HTR-8/SVneo (cell line): ENCODE results near the gene VILL.

Experiments
- DNase-seq: peaks from one replicate; pipeline ENCODE4 v3.0.0; 2011; ENCODE audit warnings: low spot score, mixed read lengths; ENCODE audit not compliant: insufficient read length
- FAIRE-seq: peaks from 2 replicates; lab custom pipeline; 2011; peaks lifted over from hg19 to GRCh38; lab: Jason Lieb, UNC

The VILL gene

GRCh38 chr3:38009807-38010591 lies 19.4 kb downstream of the VILL start:
- no peak for FAIRE-seq
- no peak for DNase-seq

- no peak for FAIRE-seq
- no peak for DNase-seq
Observed at GRCh38 chr3:38011111-38011510, 20.5 kb downstream of the VILL start.

GRCh38 chr3:38015485-38015884 lies 24.9 kb downstream of the VILL start:
- FAIRE-seq = no peak
- DNase-seq = no peak

- FAIRE-seq (no peak), DNase-seq (no peak)
Observed at GRCh38 chr3:38015984-38016383, 25.4 kb downstream of the VILL start.

GRCh38 chr3:38016410-38016809 lies 25.8 kb downstream of the VILL start:
- DNase-seq = no peak
- FAIRE-seq = no peak

GRCh38 chr3:38016847-38017444 lies 26.4 kb downstream of the VILL start:
- FAIRE-seq (no peak), DNase-seq (no peak)

GRCh38 chr3:38017445-38018295 lies 27.1 kb downstream of the VILL start:
- DNase-seq (no peak), FAIRE-seq (no peak)

GRCh38 chr3:38018296-38019266 lies 28.0 kb downstream of the VILL start:
- FAIRE-seq = no peak
- no peak for DNase-seq

- FAIRE-seq (no peak), DNase-seq (no peak)
Observed at GRCh38 chr3:38019658-38020341, 29.2 kb downstream of the VILL start.

GRCh38 chr3:38020342-38020726 lies 29.7 kb downstream of the VILL start:
- DNase-seq (no peak), FAIRE-seq (no peak)

- no peak for FAIRE-seq
- DNase-seq = no peak
Observed at GRCh38 chr3:38021196-38021595, 30.6 kb downstream of the VILL start.

- no peak for FAIRE-seq
- no peak for DNase-seq
Observed at GRCh38 chr3:38022301-38022700, 31.7 kb downstream of the VILL start.

- FAIRE-seq (no peak), DNase-seq (no peak)
Observed at GRCh38 chr3:38022896-38023709, 32.5 kb downstream of the VILL start.

- FAIRE-seq (no peak), DNase-seq (no peak)
Observed at GRCh38 chr3:38026856-38027255, 36.3 kb downstream of the VILL start.

GRCh38 chr3:38027466-38028465 lies 37.2 kb downstream of the VILL start:
- DNase-seq (no peak), FAIRE-seq (no peak)

- FAIRE-seq = no peak
Observed at GRCh38 chr3:38028621-38029361, 38.2 kb downstream of the VILL start.

More at GRCh38 chr3:38028621-38029361, 38.2 kb downstream of the VILL start:
- DNase-seq = no peak
